Activated B cell treated with CpG ODN at 0.5 μM for 24 hours (primary cell): ENCODE data around the gene PI16. TPM values are rescaled to one million over a fixed set of nuclear protein-coding genes. Genes with fewer than 3 reads are reported as not detected.
A peak's percentile ranks its signal among the peaks of the same experiment; 100 is the strongest.

Source experiments
- ATAC-seq: fragments of 200-7000 bp; cut with Tn5 transposase; one replicate; pipeline ENCODE4 v1.10.0; 2021; ENCODE audit warnings: low read depth, mild to moderate bottlenecking, moderate library complexity
- CTCF ChIA-PET: fragments of 350-600 bp; sonication (Branson Sonifier 250); formaldehyde crosslinking; loops from one replicate; lab custom pipeline; 2021; ENCODE audit warnings: antibody characterized with exemption; lab: Charles Lee
- POLR2A ChIA-PET: fragments of 350-600 bp; sonication (Branson Sonifier 250); formaldehyde crosslinking; loops from one replicate; lab custom pipeline; 2021; ENCODE audit warnings: antibody characterized with exemption; lab: Charles Lee
- DNase-seq: peaks from one replicate; pipeline ENCODE4 v3.0.0; 2022
- H3K27ac Mint-ChIP-seq: one replicate; pipeline ENCODE4 v1.8.0; 2020; ENCODE audit warnings: mixed read lengths
- H3K27me3 Mint-ChIP-seq: one replicate; pipeline ENCODE4 v1.8.0; 2021; ENCODE audit warnings: mixed read lengths
- H3K36me3 Mint-ChIP-seq: one replicate; pipeline ENCODE4 v1.8.0; 2021; ENCODE audit warnings: low read depth, mixed read lengths
- H3K4me1 Mint-ChIP-seq: one replicate; pipeline ENCODE4 v1.8.0; 2021; ENCODE audit warnings: mixed read lengths
- H3K4me3 Mint-ChIP-seq: one replicate; pipeline ENCODE4 v1.8.0; 2020; ENCODE audit warnings: mild to moderate bottlenecking, mixed read lengths
- H3K9me3 Mint-ChIP-seq: one replicate; pipeline ENCODE4 v1.8.0; 2020; ENCODE audit warnings: mixed read lengths
- CTCF ChIP-seq: fragments of 200-600 bp; IDR thresholded peaks from one replicate; pipeline ENCODE4 v1.8.0; 2022; ENCODE audit warnings: antibody characterized with exemption, mild to moderate bottlenecking
- intact Hi-C: fragments of 100-400 bp; cut with micrococcal nuclease; formaldehyde crosslinking; loops from one replicate; pipeline ENCODE4 v1.15.1; 2024
- total RNA-seq: library from RNA; stranded (reverse); gene quantifications from 2 replicates; pipeline ENCODE4 v1.2.3, GENCODE V29; 2022

The PI16 gene
- total RNA-seq, 1 donor from 2014 or later = 0.78 TPM

- no peak for TF ChIP-seq CTCF
- POLR2A ChIA-PET = interaction anchor here (0.6 to 5.3 kb wide), 11 partner anchors 7 to 439 kb away, joined by 3 to 209 read pairs (median 9); partner anchors contain the start of genes C6orf89 and FGD2
- intact Hi-C loops = loop anchor here (5.0 kb wide), 1 partner anchor 833 kb away; the partner anchor contains the start of gene ZFAND3
- no peak overlapping the region for H3K4me3 Mint-ChIP-seq
- no peak overlapping the region for H3K27ac Mint-ChIP-seq
- no peaks in the 10 kb centered on the region for H3K27me3 Mint-ChIP-seq
- DNase-seq = no peak
- ATAC-seq = no peak
- CTCF ChIA-PET = interaction anchor here (1.4 to 12.5 kb wide), 3 partner anchors 22 to 225 kb away, joined by 5 to 167 read pairs (median 9); no protein-coding TSS in a partner anchor
- H3K9me3 Mint-ChIP-seq = no peaks in the 10 kb centered on the region
- H3K4me1 Mint-ChIP-seq = peaks cover 26% of the 10 kb centered on the region
- peaks cover 27% of the 10 kb centered on the region for H3K36me3 Mint-ChIP-seq
Measured at GRCh38 chr6:36984581-36985416, 30.3 kb downstream of the PI16 start.

- H3K27me3 Mint-ChIP-seq = no peaks in the 10 kb centered on the region
- DNase-seq (no peak), ATAC-seq (no peak)
- intact Hi-C loops = loop anchor here (5.0 kb wide), 1 partner anchor 832 kb away; the partner anchor contains the start of gene ZFAND3
- CTCF ChIA-PET = interaction anchor here (0.9 to 12.5 kb wide), 7 partner anchors 19 to 225 kb away, joined by 3 to 167 read pairs (median 5); no protein-coding TSS in a partner anchor
- no peak for TF ChIP-seq CTCF
- POLR2A ChIA-PET = interaction anchor here (0.6 to 5.3 kb wide), 22 partner anchors 8 to 862 kb away, joined by 3 to 209 read pairs (median 6); partner anchors contain the start of genes C6orf89, FGD2, PI16 and PPIL1
- no peak overlapping the region for H3K4me3 Mint-ChIP-seq
- peaks cover 22% of the 10 kb centered on the region for H3K36me3 Mint-ChIP-seq
- H3K27ac Mint-ChIP-seq = no peak overlapping the region
- H3K9me3 Mint-ChIP-seq = no peaks in the 10 kb centered on the region
- H3K4me1 Mint-ChIP-seq = peaks cover 23% of the 10 kb centered on the region
Measured at GRCh38 chr6:36985417-36985807, 30.9 kb downstream of the PI16 start.

- Mint-ChIP-seq H3K9me3 (no peaks in the 10 kb centered on the region), H3K27ac (peak within 1 kb of the TSS; percentile 91), H3K36me3 (peaks cover 16% of the 10 kb centered on the region), H3K27me3 (no peaks in the 10 kb centered on the region), H3K4me3 (peak within 1 kb of the TSS; percentile 96), H3K4me1 (peaks cover 20% of the 10 kb centered on the region)
- intact Hi-C loops = loop anchor here (1.0 to 5.0 kb wide), 4 partner anchors 18 to 831 kb away; partner anchors contain the start of genes C6orf89 and ZFAND3
- ChIA-PET CTCF (interaction anchor here (0.9 to 12.5 kb wide), 9 partner anchors 18 to 224 kb away, joined by 3 to 167 read pairs (median 4); no protein-coding TSS in a partner anchor), POLR2A (interaction anchor here (0.6 to 5.3 kb wide), 22 partner anchors 8 to 862 kb away, joined by 3 to 209 read pairs (median 6); partner anchors contain the start of genes C6orf89, FGD2, PI16 and PPIL1)
- no peak for TF ChIP-seq CTCF
- peak; percentile 96 for DNase-seq
- peak; percentile 87 for ATAC-seq
Measured at GRCh38 chr6:36985808-36986703, 31.5 kb downstream of the PI16 start, which contains the start of gene MTCH1. Gene MTCH1, minus strand, starts transcription at chr6:36986196. Its CDS starts 23 bp downstream, at chr6:36986173.

- no peak for TF ChIP-seq CTCF
- intact Hi-C loops = loop anchor here (1.0 to 5.0 kb wide), 4 partner anchors 18 to 831 kb away; partner anchors contain the start of genes C6orf89 and ZFAND3
- H3K4me1 Mint-ChIP-seq = peaks cover 15% of the 10 kb centered on the region
- ATAC-seq (no peak), DNase-seq (no peak)
- CTCF ChIA-PET = interaction anchor here (0.9 to 12.5 kb wide), 8 partner anchors 17 to 223 kb away, joined by 3 to 167 read pairs (median 4); no protein-coding TSS in a partner anchor
- H3K9me3 Mint-ChIP-seq = no peaks in the 10 kb centered on the region
- H3K4me3 Mint-ChIP-seq = peak overlapping the region; percentile 96
- peak overlapping the region; percentile 91 for H3K27ac Mint-ChIP-seq
- POLR2A ChIA-PET = interaction anchor here (1.0 to 5.3 kb wide), 15 partner anchors 9 to 832 kb away, joined by 3 to 209 read pairs (median 10); partner anchors contain the start of genes C6orf89, FGD2, PI16 and PPIL1
- H3K36me3 Mint-ChIP-seq = peaks cover 11% of the 10 kb centered on the region
- no peaks in the 10 kb centered on the region for H3K27me3 Mint-ChIP-seq
Measured at GRCh38 chr6:36986704-36987047, 32.1 kb downstream of the PI16 start.
